CD4-positive, CD25-positive, alpha-beta regulatory T cell (primary cell): Measurements from ENCODE around the gene ZNF486. TPM values are rescaled to one million over a fixed set of nuclear protein-coding genes. Genes with fewer than 3 reads are reported as not detected.

ENCODE experiments used
- ATAC-seq, 2 donors: fragments of 150-1000 bp; cut with Tn5 transposase; one replicate each; pipeline ENCODE4 v1.10.0; 2021; ENCODE audit warnings: low read depth in 2 of 2, moderate number of reproducible peaks in 2 of 2, moderate library complexity in 1 of 2
- DNase-seq, 3 donors: peaks; one replicate each; pipeline versions ENCODE4 v3.0.0 to v3.0.0-alpha.2; 2012 to 2022; ENCODE audit warnings: mixed read lengths in 1 of 3
- H3K27ac ChIP-seq: one replicate; pipeline ENCODE4 v1.7.0; 2013; ENCODE audit warnings: mild to moderate bottlenecking, low read length; ENCODE audit not compliant: insufficient read depth, poor library complexity, severe bottlenecking
- H3K27me3 ChIP-seq: one replicate; pipeline ENCODE4 v1.7.0; 2013; ENCODE audit warnings: low read length; ENCODE audit not compliant: control insufficient read depth, insufficient read depth
- H3K36me3 ChIP-seq: one replicate; pipeline ENCODE4 v1.7.0; 2013; ENCODE audit warnings: mild to moderate bottlenecking, low read length, moderate library complexity; ENCODE audit not compliant: control insufficient read depth, insufficient read depth
- H3K4me1 ChIP-seq: 2 replicates; pipeline ENCODE4 v1.7.0; 2013; ENCODE audit warnings: mild to moderate bottlenecking, low read length; ENCODE audit not compliant: insufficient read depth, control insufficient read depth, poor library complexity, severe bottlenecking
- H3K4me3 ChIP-seq: one replicate; pipeline ENCODE4 v1.7.0; 2013; ENCODE audit warnings: low read depth, mild to moderate bottlenecking, low read length, moderate library complexity
- H3K9me3 ChIP-seq, 2 experiments: 1 replicate in 1 of 2; 2 replicates in 1 of 2; pipeline ENCODE4 v1.7.0; 2013; ENCODE audit warnings: low read length in 2 of 2, mild to moderate bottlenecking in 1 of 2, moderate library complexity in 1 of 2; ENCODE audit not compliant: control insufficient read depth in 2 of 2
- H3K27ac Mint-ChIP-seq, 3 donors: one replicate each; pipeline ENCODE4 v1.8.0; 2020 to 2022; ENCODE audit warnings: mild to moderate bottlenecking in 3 of 3, mixed read lengths in 3 of 3, moderate library complexity in 2 of 3
- H3K27me3 Mint-ChIP-seq: one replicate; pipeline ENCODE4 v1.8.0; 2022; ENCODE audit warnings: mild to moderate bottlenecking, mixed read lengths
- H3K36me3 Mint-ChIP-seq: one replicate; pipeline ENCODE4 v1.8.0; 2020; ENCODE audit warnings: mixed read lengths
- H3K4me1 Mint-ChIP-seq, 4 donors: one replicate each; pipeline ENCODE4 v1.8.0; 2020 to 2022; ENCODE audit warnings: mixed read lengths in 4 of 4, mild to moderate bottlenecking in 1 of 4
- H3K4me3 Mint-ChIP-seq, 4 donors: one replicate each; pipeline ENCODE4 v1.8.0; 2020 to 2022; ENCODE audit warnings: mild to moderate bottlenecking in 4 of 4, mixed read lengths in 4 of 4, moderate library complexity in 3 of 4
- H3K9me3 Mint-ChIP-seq, 7 donors: one replicate each; pipeline ENCODE4 v1.8.0; 2020 to 2022; ENCODE audit warnings: mixed read lengths in 7 of 7, mild to moderate bottlenecking in 3 of 7, moderate library complexity in 2 of 7
- polyA plus RNA-seq, 4 donors: library from polyadenylated mRNA; unstranded; fragments of 300-500 nt; fragmentation: Illumina TruSeq; gene quantifications; one replicate each; pipeline ENCODE4 v1.2.3, GENCODE V29; 2021
- total RNA-seq: library from RNA; stranded (reverse); gene quantifications from one replicate; pipeline ENCODE4 v1.2.3, GENCODE V29; 2022

Gene ZNF486
- total and polyA plus RNA-seq, 5 donors from 2014 or later, result 1.9 to 6.4 (median 3.4) TPM

- Histone ChIP-seq H3K36me3 (no peaks in the 10 kb centered on the region), H3K9me3 (no peaks in the 10 kb centered on the region), H3K4me3 (no peak overlapping the region), H3K27ac (no peak overlapping the region), H3K27me3 (no peaks in the 10 kb centered on the region), H3K4me1 (no peaks in the 10 kb centered on the region)
- peaks cover 0 to 9% (median 2%) of the 10 kb centered on the region in 7 donors for H3K9me3 Mint-ChIP-seq
- no peak for ATAC-seq
- no peak overlapping the region for H3K27ac Mint-ChIP-seq
- no peak for DNase-seq
- H3K4me1 Mint-ChIP-seq, result no peaks in the 10 kb centered on the region
- no peaks in the 10 kb centered on the region for H3K36me3 Mint-ChIP-seq
- H3K4me3 Mint-ChIP-seq, result no peak overlapping the region
- no peaks in the 10 kb centered on the region for H3K27me3 Mint-ChIP-seq
Observed at GRCh38 chr19:20153281-20153680, 13.7 kb upstream of the ZNF486 start.

GRCh38 chr19:20154636-20155035, 12.4 kb upstream of the ZNF486 start:
- H3K27ac Mint-ChIP-seq, result no peak overlapping the region
- no peaks in the 10 kb centered on the region for H3K27me3 Mint-ChIP-seq
- no peak overlapping the region for H3K4me3 Mint-ChIP-seq

GRCh38 chr19:20162821-20163220, 4.2 kb upstream of the ZNF486 start:
- no peak for DNase-seq
- no peak for ATAC-seq
- Histone ChIP-seq H3K36me3 (no peaks in the 10 kb centered on the region), H3K27ac (no peak overlapping the region), H3K4me3 (no peak overlapping the region), H3K9me3 (peaks cover 0 to 4% of the 10 kb centered on the region in 2 experiments), H3K27me3 (no peaks in the 10 kb centered on the region), H3K4me1 (peaks cover 17% of the 10 kb centered on the region)
- Mint-ChIP-seq H3K27me3 (no peaks in the 10 kb centered on the region), H3K4me3 (peak overlapping the region in 2 of 4 donors; percentile 16 to 54), H3K27ac (peak overlapping the region in 1 of 3 donors; percentile 65), H3K36me3 (peaks cover 4% of the 10 kb centered on the region), H3K4me1 (peaks cover 7 to 42% (median 14%) of the 10 kb centered on the region in 4 donors), H3K9me3 (peaks cover 0 to 15% (median 1%) of the 10 kb centered on the region in 7 donors)

More at GRCh38 chr19:20154636-20155035, 12.4 kb upstream of the ZNF486 start:
- Histone ChIP-seq H3K4me3 (no peak overlapping the region), H3K27ac (no peak overlapping the region), H3K27me3 (no peaks in the 10 kb centered on the region), H3K36me3 (no peaks in the 10 kb centered on the region), H3K4me1 (no peaks in the 10 kb centered on the region), H3K9me3 (no peaks in the 10 kb centered on the region)
- peaks cover 0 to 15% (median 2%) of the 10 kb centered on the region in 7 donors for H3K9me3 Mint-ChIP-seq
- H3K36me3 Mint-ChIP-seq, result no peaks in the 10 kb centered on the region
- H3K4me1 Mint-ChIP-seq, result no peaks in the 10 kb centered on the region
- DNase-seq (no peak), ATAC-seq (no peak)

- peaks cover 7 to 53% (median 16%) of the 10 kb centered on the region in 4 donors for H3K4me1 Mint-ChIP-seq
Observed at GRCh38 chr19:20164456-20164855, 2.6 kb upstream of the ZNF486 start.

DNA sequence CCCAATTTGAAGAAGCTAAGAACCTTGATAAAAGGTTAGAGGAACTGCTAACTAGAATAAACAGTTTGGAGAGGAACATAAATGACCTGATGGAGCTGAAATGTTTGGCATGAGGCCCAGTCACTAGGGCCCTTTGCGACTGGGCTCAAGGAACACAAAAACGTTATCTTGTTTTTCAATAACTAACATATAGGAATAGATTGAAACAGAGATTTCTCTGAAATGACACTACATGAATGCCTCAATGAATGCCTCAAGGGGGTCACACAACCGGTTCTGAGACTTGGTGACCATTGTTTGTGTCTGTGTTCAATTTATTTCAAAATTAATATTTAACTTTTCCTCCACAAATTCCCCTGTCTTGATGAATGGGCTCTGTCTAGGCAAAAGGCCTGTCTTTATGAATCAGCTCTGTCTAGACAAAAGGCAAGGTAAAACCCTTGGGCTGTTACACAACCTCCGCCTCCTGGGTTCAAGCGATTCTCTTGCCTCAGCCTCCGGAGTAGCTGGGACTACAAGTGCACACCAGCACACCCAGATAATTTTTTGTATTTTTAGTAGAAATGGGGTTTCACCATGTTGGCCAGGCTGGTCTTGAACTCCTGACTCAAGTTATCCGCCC, 932 bp upstream of the ZNF486 start:
- H3K27ac Mint-ChIP-seq, result peak overlapping the region in 1 of 3 donors; percentile 62
- H3K4me1 Mint-ChIP-seq, result peaks cover 9 to 61% (median 20%) of the 10 kb centered on the region in 4 donors

More at GRCh38 chr19:20164456-20164855, 2.6 kb upstream of the ZNF486 start:
- Mint-ChIP-seq H3K27ac (peak overlapping the region in 1 of 3 donors; percentile 4), H3K4me3 (peak overlapping the region in 1 of 4 donors; percentile 47), H3K27me3 (no peaks in the 10 kb centered on the region), H3K36me3 (peaks cover 9% of the 10 kb centered on the region), H3K9me3 (peaks cover 0 to 15% (median 2%) of the 10 kb centered on the region in 7 donors)
- no peak for DNase-seq
- Histone ChIP-seq H3K36me3 (no peaks in the 10 kb centered on the region), H3K27me3 (no peaks in the 10 kb centered on the region), H3K9me3 (peaks cover 4 to 5% of the 10 kb centered on the region in 2 experiments), H3K4me3 (no peak overlapping the region), H3K27ac (no peak overlapping the region), H3K4me1 (peaks cover 19% of the 10 kb centered on the region)
- no peak for ATAC-seq

DNA sequence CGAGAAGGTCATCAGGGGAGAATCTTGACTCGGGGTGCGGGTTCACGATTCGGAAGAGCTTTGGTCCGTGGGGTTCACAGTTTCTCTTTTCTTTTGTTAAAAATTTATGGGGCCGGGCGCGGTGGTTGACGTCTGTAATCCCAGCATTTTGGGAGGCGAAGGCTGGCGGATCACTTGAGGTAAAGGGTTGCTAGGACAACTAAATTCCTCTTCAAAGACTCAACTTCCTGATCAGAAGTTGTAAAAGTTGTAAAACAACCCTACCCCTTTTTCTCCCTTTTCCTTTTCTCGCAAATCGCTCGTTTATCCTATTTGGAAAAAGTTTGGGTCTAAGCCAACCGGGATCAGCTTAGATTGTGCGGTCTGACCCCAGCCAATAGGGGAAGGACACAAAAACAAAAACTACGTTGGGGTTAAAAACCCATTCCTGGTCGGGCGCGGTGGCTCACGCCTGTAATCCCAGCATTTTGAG, 673 bp downstream of the ZNF486 start:
- no peaks in the 10 kb centered on the region for H3K27me3 Mint-ChIP-seq
- H3K27ac ChIP-seq, result peak overlapping the region; percentile 70
- H3K9me3 Mint-ChIP-seq, result peaks cover 0 to 22% (median 6%) of the 10 kb centered on the region in 7 donors
- H3K27ac Mint-ChIP-seq, result peak overlapping the region; percentile 74 to 97 (median 96)
- ATAC-seq, result no peak
- H3K4me3 Mint-ChIP-seq, result peak overlapping the region; percentile 96 to 99 (median 98)
- no peaks in the 10 kb centered on the region for H3K27me3 ChIP-seq
- H3K36me3 ChIP-seq, result peaks cover 19% of the 10 kb centered on the region
- no peak for DNase-seq
- peak overlapping the region; percentile 91 for H3K4me3 ChIP-seq
- peaks cover 11 to 19% of the 10 kb centered on the region in 2 experiments for H3K9me3 ChIP-seq
- peaks cover 8 to 59% (median 25%) of the 10 kb centered on the region in 4 donors for H3K4me1 Mint-ChIP-seq
- peaks cover 25% of the 10 kb centered on the region for H3K36me3 Mint-ChIP-seq
- peaks cover 16% of the 10 kb centered on the region for H3K4me1 ChIP-seq

More for the DNA sequence above, 932 bp upstream of the ZNF486 start:
- no peak overlapping the region for H3K4me3 ChIP-seq
- DNase-seq (no peak), ATAC-seq (no peak)
- no peaks in the 10 kb centered on the region for H3K27me3 ChIP-seq
- no peak overlapping the region for H3K27ac ChIP-seq
- H3K4me1 ChIP-seq, result peaks cover 19% of the 10 kb centered on the region
- H3K36me3 Mint-ChIP-seq, result peaks cover 15% of the 10 kb centered on the region
- no peaks in the 10 kb centered on the region for H3K27me3 Mint-ChIP-seq
- peaks cover 5 to 10% of the 10 kb centered on the region in 2 experiments for H3K9me3 ChIP-seq
- H3K9me3 Mint-ChIP-seq, result peaks cover 0 to 15% (median 4%) of the 10 kb centered on the region in 7 donors
- no peak overlapping the region for H3K4me3 Mint-ChIP-seq
- peaks cover 7% of the 10 kb centered on the region for H3K36me3 ChIP-seq

DNA sequence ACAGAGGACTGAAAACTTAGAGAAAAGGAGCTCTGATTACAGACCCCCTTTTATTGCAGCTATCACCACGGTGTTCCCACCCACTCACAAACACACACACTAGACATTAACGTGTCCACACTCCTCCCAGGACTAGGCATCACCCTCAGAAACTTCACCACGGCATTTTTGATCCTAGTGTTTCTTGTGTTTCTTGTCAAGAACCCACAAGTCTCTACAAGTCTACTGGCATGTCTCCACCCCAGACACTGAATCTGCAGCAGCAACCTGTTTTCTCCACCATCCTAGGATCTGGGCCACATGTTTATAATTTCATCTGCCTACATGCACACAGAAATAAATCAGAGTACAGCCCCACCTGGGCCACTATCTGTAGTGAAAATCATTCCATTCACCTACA, 4.3 kb downstream of the ZNF486 start:
- ATAC-seq, result no peak
- Histone ChIP-seq H3K27ac (no peak overlapping the region), H3K4me1 (peaks cover 11% of the 10 kb centered on the region), H3K4me3 (no peak overlapping the region), H3K27me3 (no peaks in the 10 kb centered on the region), H3K36me3 (peaks cover 26% of the 10 kb centered on the region), H3K9me3 (peaks cover 12 to 19% of the 10 kb centered on the region in 2 experiments)
- peaks cover 36% of the 10 kb centered on the region for H3K36me3 Mint-ChIP-seq
- H3K4me3 Mint-ChIP-seq, result peak overlapping the region in 3 of 4 donors; percentile 6 to 77 (median 10)
- no peak for DNase-seq
- H3K4me1 Mint-ChIP-seq, result peaks cover 7 to 43% (median 25%) of the 10 kb centered on the region in 4 donors
- H3K27me3 Mint-ChIP-seq, result no peaks in the 10 kb centered on the region
- peaks cover 0 to 18% (median 3%) of the 10 kb centered on the region in 7 donors for H3K9me3 Mint-ChIP-seq
- no peak overlapping the region for H3K27ac Mint-ChIP-seq
